ENCODE data around the gene KIF22. TPM values are rescaled to one million over a fixed set of nuclear protein-coding genes. Genes with fewer than 3 reads are reported as not detected.
"Not testable (repeated sequence)": the region's sequence is repeated elsewhere in the genome, so short reads cannot be mapped to it uniquely, and the experiment has no call there.

The KIF22 gene
- total RNA-seq, 1 experiment from 2014 or later = 134 TPM

GRCh38 chr16:29777576-29778350, 12.8 kb upstream of the KIF22 start, which contains the start of gene ZG16:
Gene ZG16, plus strand, starts transcription at chr16:29778256. Its CDS starts 1,011 bp downstream, at chr16:29779267.
- H3K4me3 Mint-ChIP-seq (ENCODE audit: low read depth, unreplicated experiment) = no peak within 1 kb of the TSS
- no peaks in the 10 kb centered on the region for H3K36me3 Mint-ChIP-seq (ENCODE audit: insufficient read depth, unreplicated experiment)
- no peaks in the 10 kb centered on the region for H3K9me3 Mint-ChIP-seq (ENCODE audit: low read depth, unreplicated experiment)
- TF ChIP-seq CTCF (IDR thresholded peaks at IDR 0.05; ENCODE audit: unreplicated experiment) = no peak
- no TSS peak for BruUV-seq (replicated peaks)
- H3K4me1 Mint-ChIP-seq (ENCODE audit: low read depth, unreplicated experiment) = peaks cover 37% of the 10 kb centered on the region
- DNase-seq = no peak
- intact Hi-C loops (cut with micrococcal nuclease; ENCODE audit: unreplicated experiment) = no loop called here
- H3K27me3 Mint-ChIP-seq (ENCODE audit: unreplicated experiment) = peaks cover 14% of the 10 kb centered on the region
- no peak within 1 kb of the TSS for H3K27ac Mint-ChIP-seq (ENCODE audit: unreplicated experiment)
- CTCF ChIA-PET = interaction anchor here (0.6 to 0.7 kb wide), 2 partner anchors 55 to 384 kb away, joined by 4 to 6 read pairs; no protein-coding TSS in a partner anchor

- peaks cover 14% of the 10 kb centered on the region for H3K27me3 Mint-ChIP-seq (ENCODE audit: unreplicated experiment)
- H3K9me3 Mint-ChIP-seq (ENCODE audit: low read depth, unreplicated experiment) = no peaks in the 10 kb centered on the region
- BruUV-seq (replicated peaks) = no TSS peak
- no peaks in the 10 kb centered on the region for H3K36me3 Mint-ChIP-seq (ENCODE audit: insufficient read depth, unreplicated experiment)
- H3K27ac Mint-ChIP-seq (ENCODE audit: unreplicated experiment) = no peak overlapping the region
- H3K4me3 Mint-ChIP-seq (ENCODE audit: low read depth, unreplicated experiment) = no peak overlapping the region
- no peak for TF ChIP-seq CTCF (IDR thresholded peaks at IDR 0.05; ENCODE audit: unreplicated experiment)
- H3K4me1 Mint-ChIP-seq (ENCODE audit: low read depth, unreplicated experiment) = peaks cover 53% of the 10 kb centered on the region
- intact Hi-C loops (cut with micrococcal nuclease; ENCODE audit: unreplicated experiment) = no loop called here
- CTCF ChIA-PET = interaction anchor here (0.6 kb wide), 1 partner anchor 1220 kb away, joined by 3 read pairs; no protein-coding TSS in a partner anchor
- peak; percentile 49 for DNase-seq
Observed at GRCh38 chr16:29779474-29779873, 11.1 kb upstream of the KIF22 start.

GRCh38 chr16:29783094-29783953, 7.2 kb upstream of the KIF22 start:
- not testable (repeated sequence) for H3K9me3 Mint-ChIP-seq (ENCODE audit: low read depth, unreplicated experiment)

GRCh38 chr16:29784157-29784556, 6.4 kb upstream of the KIF22 start:
- H3K4me3 Mint-ChIP-seq (ENCODE audit: low read depth, unreplicated experiment) = no peak overlapping the region
- no peaks in the 10 kb centered on the region for H3K9me3 Mint-ChIP-seq (ENCODE audit: low read depth, unreplicated experiment)
- BruUV-seq (replicated peaks) = no TSS peak
- no peaks in the 10 kb centered on the region for H3K27me3 Mint-ChIP-seq (ENCODE audit: unreplicated experiment)
- TF ChIP-seq CTCF (IDR thresholded peaks at IDR 0.05; ENCODE audit: unreplicated experiment) = no peak
- intact Hi-C loops (cut with micrococcal nuclease; ENCODE audit: unreplicated experiment) = no loop called here
- CTCF ChIA-PET = interaction anchor here (0.6 to 1.4 kb wide), 5 partner anchors 16 to 248 kb away, joined by 3 to 5 read pairs (median 4); no protein-coding TSS in a partner anchor
- no peak for DNase-seq
- no peaks in the 10 kb centered on the region for H3K36me3 Mint-ChIP-seq (ENCODE audit: insufficient read depth, unreplicated experiment)
- peaks cover 25% of the 10 kb centered on the region for H3K4me1 Mint-ChIP-seq (ENCODE audit: low read depth, unreplicated experiment)
- no peak overlapping the region for H3K27ac Mint-ChIP-seq (ENCODE audit: unreplicated experiment)

More at GRCh38 chr16:29783094-29783953, 7.2 kb upstream of the KIF22 start:
- BruUV-seq (replicated peaks); H3K36me3 Mint-ChIP-seq (ENCODE audit: insufficient read depth, unreplicated experiment); intact Hi-C loops (cut with micrococcal nuclease; ENCODE audit: unreplicated experiment); H3K27ac Mint-ChIP-seq (ENCODE audit: unreplicated experiment); H3K4me3 Mint-ChIP-seq (ENCODE audit: low read depth, unreplicated experiment); H3K27me3 Mint-ChIP-seq (ENCODE audit: unreplicated experiment): not testable (repeated sequence)
- CTCF ChIA-PET = interaction anchor here (0.6 to 1.4 kb wide), 3 partner anchors 15 to 249 kb away, joined by 3 to 5 read pairs (median 4); no protein-coding TSS in a partner anchor
- peak; percentile 53 for DNase-seq
- H3K4me1 Mint-ChIP-seq (ENCODE audit: low read depth, unreplicated experiment) = peaks cover 33% of the 10 kb centered on the region

All from Calu3 (cell line).